Gastroesophageal sphincter (tissue), 4 donors: ENCODE data around the gene COLEC11. TPM values are rescaled to one million over a fixed set of nuclear protein-coding genes. Genes with fewer than 3 reads are reported as not detected.

ENCODE experiments used
- ATAC-seq: fragments of 150-250 bp; one replicate; pipeline ENCODE4 v1.9.1; 2016; ENCODE audit warnings: mild to moderate bottlenecking, moderate library complexity
- H3K27ac ChIP-seq, 4 donors: fragments of 200-600 bp; sonication (generic) in 3 of 4; 1 replicate in 3 of 4; 2 replicates in 1 of 4; pipeline ENCODE4 v1.5.1; 2016 to 2019
- H3K27me3 ChIP-seq: fragments of 200-600 bp; sonication (generic); one replicate; pipeline ENCODE4 v1.5.1; 2019
- H3K36me3 ChIP-seq, 2 donors: fragments of 200-600 bp; sonication (generic); one replicate each; pipeline ENCODE4 v1.5.1; 2019; ENCODE audit warnings: control low read depth in 1 of 2
- H3K4me1 ChIP-seq, 3 donors: fragments of 200-600 bp; sonication (generic); 1 replicate in 2 of 3; 2 replicates in 1 of 3; pipeline ENCODE4 v1.5.1; 2016 to 2019; ENCODE audit warnings: control low read depth in 2 of 3
- H3K4me3 ChIP-seq, 2 donors: fragments of 200-600 bp; sonication (generic); one replicate each; pipeline ENCODE4 v1.5.1; 2019; ENCODE audit warnings: mild to moderate bottlenecking in 1 of 2, moderate library complexity in 1 of 2
- H3K9me3 ChIP-seq, 3 donors: fragments of 200-600 bp; sonication (generic); one replicate each; pipeline ENCODE4 v1.5.1; 2017 to 2019; ENCODE audit warnings: control low read depth in 2 of 3
- CTCF ChIP-seq, 4 experiments: fragments of 200-600 bp in 2 of 4; fragments of 450-650 bp in 2 of 4; sonication (generic) in 1 of 4; IDR thresholded peaks; one replicate each; pipeline ENCODE4 v1.5.1; 2017 to 2019; ENCODE audit warnings: antibody characterized with exemption in 4 of 4, mild to moderate bottlenecking in 2 of 4, moderate library complexity in 2 of 4
- EP300 ChIP-seq: sonication (generic); formaldehyde crosslinking; IDR thresholded peaks from one replicate; pipeline ENCODE4 v1.6.1; 2017; ENCODE audit warnings: antibody characterized with exemption, mild to moderate bottlenecking
- POLR2A ChIP-seq, 2 donors: fragments of 450-650 bp; IDR thresholded peaks; one replicate each; pipeline ENCODE4 v1.6.1; 2017; ENCODE audit warnings: antibody characterized with exemption in 2 of 2, mild to moderate bottlenecking in 2 of 2, moderate library complexity in 1 of 2
- POLR2AphosphoS5 ChIP-seq: sonication (generic); formaldehyde crosslinking; IDR thresholded peaks from one replicate; pipeline ENCODE4 v1.6.1; 2017; ENCODE audit warnings: antibody characterized with exemption
- WGBS, 2 donors: methylation state at CpG; one replicate each; pipeline ENCODE4 v1.1.5; 2018; ENCODE audit warnings: low coverage in 1 of 2; 5-methylcytosine and 5-hydroxymethylcytosine counted together
- total RNA-seq, 4 donors: library from RNA; depleted of rRNA; stranded (reverse); fragments of >200 nt; gene quantifications; one replicate each; pipeline ENCODE4 v1.1.0, GENCODE V29; 2016

The COLEC11 gene
- total RNA-seq, 4 donors from 2014 or later, result 0.57 to 5.0 (median 3.1) TPM

GRCh38 chr2:3645745-3646389 lies 51.0 kb downstream of the COLEC11 start:
- no peaks in the 10 kb centered on the region for H3K9me3 ChIP-seq
- TF ChIP-seq CTCF (IDR thresholded peaks at IDR 0.05) (no peak), EP300 (no peak)
- peaks cover 0 to 7% (median 3%) of the 10 kb centered on the region in 3 donors for H3K4me1 ChIP-seq
- H3K4me3 ChIP-seq, result no peak overlapping the region
- H3K27me3 ChIP-seq, result no peaks in the 10 kb centered on the region
- WGBS, 2 donors, result 75 to 100% methylated on average over 1 to 2 of the region's 10 CpGs
- no peaks in the 10 kb centered on the region for H3K36me3 ChIP-seq
- no peak for ATAC-seq
- no peak overlapping the region for H3K27ac ChIP-seq

- WGBS, 2 donors, result 89 to 90% methylated on average over 5 to 6 of the region's 8 CpGs
- Histone ChIP-seq H3K4me1 (peaks cover 0 to 10% (median 4%) of the 10 kb centered on the region in 3 donors), H3K9me3 (no peaks in the 10 kb centered on the region), H3K4me3 (no peak overlapping the region), H3K27ac (no peak overlapping the region), H3K36me3 (no peaks in the 10 kb centered on the region), H3K27me3 (no peaks in the 10 kb centered on the region)
- TF ChIP-seq POLR2A (IDR thresholded peaks at IDR 0.05), result no peak
- no peak for TF ChIP-seq POLR2AphosphoS5
- ATAC-seq, result no peak
These were observed 51.5 kb downstream of the COLEC11 start for GRCh38 chr2:3646446-3646845.

GRCh38 chr2:3647246-3647645 lies 52.3 kb downstream of the COLEC11 start:
- Histone ChIP-seq H3K9me3 (no peaks in the 10 kb centered on the region), H3K27me3 (no peaks in the 10 kb centered on the region), H3K36me3 (no peaks in the 10 kb centered on the region), H3K4me3 (no peak overlapping the region), H3K4me1 (peaks cover 0 to 18% (median 10%) of the 10 kb centered on the region in 3 donors), H3K27ac (no peak overlapping the region)
- WGBS, 2 donors, result 68 to 77% methylated on average over 10 to 13 of the region's 13 CpGs
- TF ChIP-seq EP300, result no peak
- no peak for TF ChIP-seq POLR2AphosphoS5
- no peak for TF ChIP-seq POLR2A (IDR thresholded peaks at IDR 0.05)
- TF ChIP-seq CTCF (IDR thresholded peaks at IDR 0.05), result no peak
- no peak for ATAC-seq

- Histone ChIP-seq H3K4me3 (no peak overlapping the region), H3K4me1 (peaks cover 0 to 19% (median 10%) of the 10 kb centered on the region in 3 donors), H3K9me3 (no peaks in the 10 kb centered on the region), H3K36me3 (no peaks in the 10 kb centered on the region), H3K27me3 (no peaks in the 10 kb centered on the region), H3K27ac (no peak overlapping the region)
- WGBS, 2 donors, result 92 to 100% methylated on average over 1 to 2 of the region's 14 CpGs
- ATAC-seq, result no peak
- TF ChIP-seq CTCF (IDR thresholded peaks at IDR 0.05) (no peak), EP300 (no peak), POLR2AphosphoS5 (no peak), POLR2A (IDR thresholded peaks at IDR 0.05) (no peak)
These were observed 53.1 kb downstream of the COLEC11 start for GRCh38 chr2:3647831-3648651.

GRCh38 chr2:3648652-3649177 lies 53.8 kb downstream of the COLEC11 start:
- ATAC-seq, result no peak
- H3K4me1 ChIP-seq, result peaks cover 0 to 19% (median 10%) of the 10 kb centered on the region in 3 donors
- TF ChIP-seq POLR2A (IDR thresholded peaks at IDR 0.05) (no peak), EP300 (no peak), POLR2AphosphoS5 (no peak), CTCF (IDR thresholded peaks at IDR 0.05) (no peak)
- H3K4me3 ChIP-seq, result no peak overlapping the region
- H3K36me3 ChIP-seq, result no peaks in the 10 kb centered on the region
- 98 to 100% methylated on average over 6 of the region's 20 CpGs for WGBS, 2 donors
- no peaks in the 10 kb centered on the region for H3K9me3 ChIP-seq
- H3K27me3 ChIP-seq, result no peaks in the 10 kb centered on the region
- no peak overlapping the region for H3K27ac ChIP-seq
